ENCODE results near the gene HLA-DQA1.

DNA sequence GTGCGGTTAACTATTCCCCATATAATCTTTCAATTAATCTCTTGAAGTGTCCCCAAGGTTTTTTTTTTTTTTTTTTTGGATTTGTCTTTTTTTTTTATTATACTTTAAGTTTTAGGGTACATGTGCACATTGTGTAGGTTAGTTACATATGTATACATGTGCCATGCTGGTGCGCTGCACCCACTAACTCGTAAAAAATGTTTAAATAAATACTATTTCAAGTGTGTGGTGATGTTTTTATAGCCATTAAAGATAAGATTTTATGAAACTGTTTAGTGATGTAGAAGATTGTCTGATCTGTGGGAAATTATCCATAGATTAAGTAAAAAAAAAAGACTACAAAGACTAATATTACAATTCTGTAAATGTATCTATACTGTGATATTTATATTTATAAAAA lies 12.6 kb upstream of the HLA-DQA1 start:
- TF ChIP-seq ARNTL (CRISPR knock-in tag; IDR thresholded peaks at IDR 0.05; ENCODE audit: borderline replicate concordance, low read depth) (no peak), OSR1 (CRISPR knock-in tag; IDR thresholded peaks at IDR 0.05) (no peak), ZNF565 (CRISPR knock-in tag; conservative IDR thresholded peaks at IDR 0.05; ENCODE audit: low read depth) (no peak), SNAI2 (CRISPR knock-in tag; IDR thresholded peaks at IDR 0.05) (no peak), ZFP30 (CRISPR knock-in tag; IDR thresholded peaks at IDR 0.05) (no peak), ZFP3 (CRISPR knock-in tag; IDR thresholded peaks at IDR 0.05) (no peak), TCF4 (CRISPR knock-in tag; IDR thresholded peaks at IDR 0.05; ENCODE audit: borderline replicate concordance) (no peak), BACH2 (CRISPR knock-in tag; IDR thresholded peaks at IDR 0.05; ENCODE audit: borderline replicate concordance) (no peak), ISL1 (CRISPR knock-in tag; IDR thresholded peaks at IDR 0.05) (no peak)
- TF ChIP-seq, protein P1, sequence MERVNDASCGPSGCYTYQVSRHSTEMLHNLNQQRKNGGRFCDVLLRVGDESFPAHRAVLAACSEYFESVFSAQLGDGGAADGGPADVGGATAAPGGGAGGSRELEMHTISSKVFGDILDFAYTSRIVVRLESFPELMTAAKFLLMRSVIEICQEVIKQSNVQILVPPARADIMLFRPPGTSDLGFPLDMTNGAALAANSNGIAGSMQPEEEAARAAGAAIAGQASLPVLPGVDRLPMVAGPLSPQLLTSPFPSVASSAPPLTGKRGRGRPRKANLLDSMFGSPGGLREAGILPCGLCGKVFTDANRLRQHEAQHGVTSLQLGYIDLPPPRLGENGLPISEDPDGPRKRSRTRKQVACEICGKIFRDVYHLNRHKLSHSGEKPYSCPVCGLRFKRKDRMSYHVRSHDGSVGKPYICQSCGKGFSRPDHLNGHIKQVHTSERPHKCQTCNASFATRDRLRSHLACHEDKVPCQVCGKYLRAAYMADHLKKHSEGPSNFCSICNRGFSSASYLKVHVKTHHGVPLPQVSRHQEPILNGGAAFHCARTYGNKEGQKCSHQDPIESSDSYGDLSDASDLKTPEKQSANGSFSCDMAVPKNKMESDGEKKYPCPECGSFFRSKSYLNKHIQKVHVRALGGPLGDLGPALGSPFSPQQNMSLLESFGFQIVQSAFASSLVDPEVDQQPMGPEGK (CRISPR knock-in tag; IDR thresholded peaks at IDR 0.05; ENCODE audit: borderline replicate concordance): no peak
- TF ChIP-seq, protein P2, sequence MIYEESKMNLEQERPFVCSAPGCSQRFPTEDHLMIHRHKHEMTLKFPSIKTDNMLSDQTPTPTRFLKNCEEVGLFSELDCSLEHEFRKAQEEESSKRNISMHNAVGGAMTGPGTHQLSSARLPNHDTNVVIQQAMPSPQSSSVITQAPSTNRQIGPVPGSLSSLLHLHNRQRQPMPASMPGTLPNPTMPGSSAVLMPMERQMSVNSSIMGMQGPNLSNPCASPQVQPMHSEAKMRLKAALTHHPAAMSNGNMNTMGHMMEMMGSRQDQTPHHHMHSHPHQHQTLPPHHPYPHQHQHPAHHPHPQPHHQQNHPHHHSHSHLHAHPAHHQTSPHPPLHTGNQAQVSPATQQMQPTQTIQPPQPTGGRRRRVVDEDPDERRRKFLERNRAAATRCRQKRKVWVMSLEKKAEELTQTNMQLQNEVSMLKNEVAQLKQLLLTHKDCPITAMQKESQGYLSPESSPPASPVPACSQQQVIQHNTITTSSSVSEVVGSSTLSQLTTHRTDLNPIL (CRISPR knock-in tag; IDR thresholded peaks at IDR 0.05; ENCODE audit: low read depth): no peak

Measured in SK-N-SH treated with all-trans-retinoic acid at 6 μM for 48 hours (cell line).